Erythroblast (primary cell): ENCODE results near the gene OSBPL3.

Experiments used
- GATA1 ChIP-seq: IDR thresholded peaks from 2 replicates; pipeline ENCODE4 v1.6.1; 2011; ENCODE audit warnings: low read depth, mild to moderate bottlenecking, control low read depth, low read length, moderate library complexity
- POLR2A ChIP-seq: IDR thresholded peaks from 2 replicates; pipeline ENCODE4 v1.6.1; 2011; ENCODE audit warnings: mild to moderate bottlenecking, low read length

- TF ChIP-seq POLR2A (no peak), GATA1 (no peak)
These were observed 57.7 kb downstream of the OSBPL3 start for GRCh38 chr7:24922099-24922773.
